Measurements from ENCODE around the gene ZNF341.
"Not testable (repeated sequence)": the region's sequence is repeated elsewhere in the genome, so short reads cannot be mapped to it uniquely, and the experiment has no call there.

ZNF341 gene

GRCh38 chr20:33728463-33728862 is 3.3 kb upstream of the ZNF341 start:
- DNase-seq (ENCODE audit: low read depth in 1 of 2, low spot score in 1 of 2) = no peak

- no peak for DNase-seq (ENCODE audit: low read depth in 1 of 2, low spot score in 1 of 2)
These were observed 2.7 kb upstream of the ZNF341 start for GRCh38 chr20:33729101-33729500.

- no peak for DNase-seq (ENCODE audit: low read depth in 1 of 2, low spot score in 1 of 2)
These were observed 677 bp upstream of the ZNF341 start for GRCh38 chr20:33730946-33731692.

- peak; percentile 81 to 82 for DNase-seq (ENCODE audit: low read depth in 1 of 2, low spot score in 1 of 2)
These were observed 572 bp downstream of the ZNF341 start for GRCh38 chr20:33732166-33732970.

GRCh38 chr20:33733654-33734576 is 2.1 kb downstream of the ZNF341 start:
- DNase-seq (ENCODE audit: low read depth in 1 of 2, low spot score in 1 of 2) = no peak

- no peak for DNase-seq (ENCODE audit: low read depth in 1 of 2, low spot score in 1 of 2)
These were observed 5.2 kb downstream of the ZNF341 start for GRCh38 chr20:33736962-33737361.

GRCh38 chr20:33739493-33739892 is 7.7 kb downstream of the ZNF341 start:
- no peak for DNase-seq (ENCODE audit: low read depth in 1 of 2, low spot score in 1 of 2)

- DNase-seq (ENCODE audit: low read depth in 1 of 2, low spot score in 1 of 2) = no peak
These were observed 8.4 kb downstream of the ZNF341 start for GRCh38 chr20:33740189-33740588.

- DNase-seq (ENCODE audit: low read depth in 1 of 2, low spot score in 1 of 2) = no peak
These were observed 12.4 kb downstream of the ZNF341 start for GRCh38 chr20:33744181-33744580.

- no peak for DNase-seq (ENCODE audit: low read depth in 1 of 2, low spot score in 1 of 2)
These were observed 13.1 kb downstream of the ZNF341 start for GRCh38 chr20:33744773-33745385.

GRCh38 chr20:33746325-33746998 is 14.7 kb downstream of the ZNF341 start:
- no peak for DNase-seq (ENCODE audit: low read depth in 1 of 2, low spot score in 1 of 2)

- no peak for DNase-seq (ENCODE audit: low read depth in 1 of 2, low spot score in 1 of 2)
These were observed 20.0 kb downstream of the ZNF341 start for GRCh38 chr20:33751775-33752174.

GRCh38 chr20:33753143-33753542 is 21.3 kb downstream of the ZNF341 start:
- DNase-seq (ENCODE audit: low read depth in 1 of 2, low spot score in 1 of 2) = no peak

GRCh38 chr20:33753763-33754162 is 22.0 kb downstream of the ZNF341 start:
- no peak for DNase-seq (ENCODE audit: low read depth in 1 of 2, low spot score in 1 of 2)

- DNase-seq (ENCODE audit: low read depth in 1 of 2, low spot score in 1 of 2) = not testable (repeated sequence)
These were observed 24.2 kb downstream of the ZNF341 start for GRCh38 chr20:33755936-33756490.

- DNase-seq (ENCODE audit: low read depth in 1 of 2, low spot score in 1 of 2) = no peak
These were observed 25.2 kb downstream of the ZNF341 start for GRCh38 chr20:33757046-33757445.

- no peak for DNase-seq (ENCODE audit: low read depth in 1 of 2, low spot score in 1 of 2)
These were observed 25.7 kb downstream of the ZNF341 start for GRCh38 chr20:33757458-33757857.

GRCh38 chr20:33761698-33762250 is 30.0 kb downstream of the ZNF341 start:
- DNase-seq (ENCODE audit: low read depth in 1 of 2, low spot score in 1 of 2) = no peak

- no peak for DNase-seq (ENCODE audit: low read depth in 1 of 2, low spot score in 1 of 2)
These were observed 33.3 kb downstream of the ZNF341 start for GRCh38 chr20:33765099-33765498.

GRCh38 chr20:33765592-33765991 is 33.8 kb downstream of the ZNF341 start:
- DNase-seq (ENCODE audit: low read depth in 1 of 2, low spot score in 1 of 2) = no peak

Measured in stimulated activated CD4-positive, alpha-beta T cell treated with anti-CD3 and anti-CD28 coated beads, Interleukin-15, amount 100 ng/mL, for 1 hour (primary cell).